Measurements from ENCODE around the gene DDX1. TPM values are rescaled to one million over a fixed set of nuclear protein-coding genes. Genes with fewer than 3 reads are reported as not detected.

DDX1 gene
- total RNA-seq, 1 donor from 2014 or later: 103 TPM

DNA sequence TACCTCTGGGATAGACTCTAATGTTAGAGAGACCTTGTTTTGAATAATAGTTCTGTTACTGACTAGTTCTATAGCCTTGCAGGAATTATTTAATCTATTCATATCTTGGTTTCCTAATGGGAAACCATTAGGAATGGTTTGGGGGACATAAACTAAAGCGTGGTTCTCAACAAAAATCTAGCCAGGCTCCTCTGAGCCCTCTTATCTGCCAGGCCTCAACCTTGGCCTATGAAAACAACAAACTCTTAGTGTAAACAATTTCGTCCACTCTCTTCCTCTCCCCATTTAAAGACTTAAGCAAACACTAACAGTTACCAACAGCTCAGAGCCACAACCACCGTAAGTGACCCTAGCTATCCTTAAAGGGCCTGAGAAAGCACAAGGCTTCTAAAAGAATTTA, 19.9 kb upstream of the DDX1 start:
- H2AFZ ChIP-seq (replicated peaks): peak overlapping the region; percentile 10
- H3K4me3 ChIP-seq: no peak overlapping the region
- no peaks in the 10 kb centered on the region for H3K9me3 ChIP-seq (ENCODE audit: low read depth)
- no peaks in the 10 kb centered on the region for H4K20me1 ChIP-seq (ENCODE audit: low read depth)
- TF ChIP-seq EZH2phosphoT487 (IDR thresholded peaks at IDR 0.05) (no peak), EZH2 (IDR thresholded peaks at IDR 0.05) (no peak)
- TF ChIP-seq, protein P1, sequence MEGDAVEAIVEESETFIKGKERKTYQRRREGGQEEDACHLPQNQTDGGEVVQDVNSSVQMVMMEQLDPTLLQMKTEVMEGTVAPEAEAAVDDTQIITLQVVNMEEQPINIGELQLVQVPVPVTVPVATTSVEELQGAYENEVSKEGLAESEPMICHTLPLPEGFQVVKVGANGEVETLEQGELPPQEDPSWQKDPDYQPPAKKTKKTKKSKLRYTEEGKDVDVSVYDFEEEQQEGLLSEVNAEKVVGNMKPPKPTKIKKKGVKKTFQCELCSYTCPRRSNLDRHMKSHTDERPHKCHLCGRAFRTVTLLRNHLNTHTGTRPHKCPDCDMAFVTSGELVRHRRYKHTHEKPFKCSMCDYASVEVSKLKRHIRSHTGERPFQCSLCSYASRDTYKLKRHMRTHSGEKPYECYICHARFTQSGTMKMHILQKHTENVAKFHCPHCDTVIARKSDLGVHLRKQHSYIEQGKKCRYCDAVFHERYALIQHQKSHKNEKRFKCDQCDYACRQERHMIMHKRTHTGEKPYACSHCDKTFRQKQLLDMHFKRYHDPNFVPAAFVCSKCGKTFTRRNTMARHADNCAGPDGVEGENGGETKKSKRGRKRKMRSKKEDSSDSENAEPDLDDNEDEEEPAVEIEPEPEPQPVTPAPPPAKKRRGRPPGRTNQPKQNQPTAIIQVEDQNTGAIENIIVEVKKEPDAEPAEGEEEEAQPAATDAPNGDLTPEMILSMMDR (IDR thresholded peaks at IDR 0.05): no peak
- no peak overlapping the region for H3K27ac Mint-ChIP-seq
- no peak overlapping the region for H3K27ac ChIP-seq
- no peaks in the 10 kb centered on the region for H3K27me3 ChIP-seq
- no peak for DNase-seq (ENCODE audit: low spot score)
- peaks cover 13% of the 10 kb centered on the region for H3K4me1 Mint-ChIP-seq
- no peaks in the 10 kb centered on the region for H3K36me3 Mint-ChIP-seq
- H3K36me3 ChIP-seq: no peaks in the 10 kb centered on the region
- no peak overlapping the region for H3K9ac ChIP-seq
- peaks cover 13% of the 10 kb centered on the region for H3K4me1 ChIP-seq
- no peak overlapping the region for H3K4me3 Mint-ChIP-seq
- H3K79me2 ChIP-seq (ENCODE audit: low read depth): no peaks in the 10 kb centered on the region
- H3F3A ChIP-seq (ENCODE audit: low read depth): no peaks in the 10 kb centered on the region
- H3K9me3 Mint-ChIP-seq: no peaks in the 10 kb centered on the region
- no peak overlapping the region for H3K4me2 ChIP-seq
- peaks cover 2% of the 10 kb centered on the region for H3K27me3 Mint-ChIP-seq (ENCODE audit: insufficient read depth, low read depth)

DNA sequence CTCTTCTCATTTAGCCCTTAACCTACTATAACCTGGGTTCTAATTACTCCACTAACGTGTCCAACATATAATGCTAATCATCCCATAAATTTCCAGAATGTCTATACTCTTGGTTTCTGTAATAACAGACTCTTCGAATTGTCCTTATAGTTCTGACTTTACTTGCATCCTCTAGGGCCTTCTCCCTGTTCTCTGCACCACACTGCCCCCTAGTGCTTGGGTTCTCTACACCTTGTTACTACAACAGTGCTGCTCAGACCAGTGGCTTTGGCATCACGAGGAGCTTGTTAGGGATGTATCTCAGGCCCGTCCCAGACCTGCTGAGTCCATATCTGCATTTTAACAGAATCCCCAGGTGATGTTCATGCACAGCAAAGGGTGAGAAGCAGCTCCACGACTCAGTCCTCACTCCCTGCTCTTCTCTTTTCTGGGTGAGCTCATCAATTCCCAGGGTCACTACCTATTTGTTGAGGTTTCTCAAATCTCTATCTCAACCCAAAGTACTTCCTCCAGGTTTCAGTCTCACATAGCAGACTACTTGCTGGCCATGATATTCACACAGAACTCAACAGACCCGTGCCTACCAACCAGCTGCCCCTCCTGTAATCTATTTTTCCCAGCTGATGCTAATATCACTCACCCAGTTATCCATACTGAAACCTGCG, 14.5 kb upstream of the DDX1 start:
- Histone ChIP-seq H3K36me3 (no peaks in the 10 kb centered on the region), H3K4me2 (no peak overlapping the region), H3K4me3 (no peak overlapping the region), H3K9ac (no peak overlapping the region), H4K20me1 (ENCODE audit: low read depth) (no peaks in the 10 kb centered on the region), H3K9me3 (ENCODE audit: low read depth) (no peaks in the 10 kb centered on the region), H3K27ac (no peak overlapping the region), H3K27me3 (no peaks in the 10 kb centered on the region), H2AFZ (replicated peaks) (peak overlapping the region; percentile 80), H3F3A (ENCODE audit: low read depth) (no peaks in the 10 kb centered on the region), H3K4me1 (no peaks in the 10 kb centered on the region), H3K79me2 (ENCODE audit: low read depth) (no peaks in the 10 kb centered on the region)
- Mint-ChIP-seq H3K36me3 (no peaks in the 10 kb centered on the region), H3K9me3 (no peaks in the 10 kb centered on the region), H3K27me3 (ENCODE audit: insufficient read depth, low read depth) (peaks cover 2% of the 10 kb centered on the region), H3K27ac (no peak overlapping the region), H3K4me1 (no peaks in the 10 kb centered on the region), H3K4me3 (no peak overlapping the region)
- TF ChIP-seq, protein P1 (IDR thresholded peaks at IDR 0.05): peak; percentile 91
- no peak for TF ChIP-seq EZH2phosphoT487 (IDR thresholded peaks at IDR 0.05)
- no peak for TF ChIP-seq EZH2 (IDR thresholded peaks at IDR 0.05)
- peak; percentile 91 for DNase-seq (ENCODE audit: low spot score)

GRCh38 chr2:15579641-15580040, 12.0 kb upstream of the DDX1 start:
- TF ChIP-seq EZH2 (IDR thresholded peaks at IDR 0.05) (no peak), EZH2phosphoT487 (IDR thresholded peaks at IDR 0.05) (no peak)
- TF ChIP-seq, protein P1 (IDR thresholded peaks at IDR 0.05): no peak
- Mint-ChIP-seq H3K4me3 (no peak overlapping the region), H3K36me3 (no peaks in the 10 kb centered on the region), H3K9me3 (no peaks in the 10 kb centered on the region), H3K27ac (no peak overlapping the region), H3K27me3 (ENCODE audit: insufficient read depth, low read depth) (no peaks in the 10 kb centered on the region), H3K4me1 (no peaks in the 10 kb centered on the region)
- Histone ChIP-seq H3K4me1 (no peaks in the 10 kb centered on the region), H3K27ac (no peak overlapping the region), H3K36me3 (no peaks in the 10 kb centered on the region), H3K9ac (no peak overlapping the region), H3F3A (ENCODE audit: low read depth) (no peaks in the 10 kb centered on the region), H3K4me3 (no peak overlapping the region), H3K79me2 (ENCODE audit: low read depth) (no peaks in the 10 kb centered on the region), H4K20me1 (ENCODE audit: low read depth) (no peaks in the 10 kb centered on the region), H2AFZ (replicated peaks) (no peak overlapping the region), H3K27me3 (no peaks in the 10 kb centered on the region), H3K4me2 (no peak overlapping the region), H3K9me3 (ENCODE audit: low read depth) (no peaks in the 10 kb centered on the region)
- DNase-seq (ENCODE audit: low spot score): no peak

Data from neural progenitor cell (in vitro differentiated cells).